Esophagus muscularis mucosa (tissue), 4 donors: ENCODE results near the gene DPEP2. TPM values are rescaled to one million over a fixed set of nuclear protein-coding genes. Genes with fewer than 3 reads are reported as not detected.
A peak's percentile ranks its signal among the peaks of the same experiment; 100 is the strongest.

Experiments
- DNase-seq: peaks from one replicate; pipeline ENCODE4 v3.0.0-alpha.2; 2017; ENCODE audit errors: extremely low spot score
- H3K27ac ChIP-seq, 4 donors: fragments of 200-600 bp; sonication (generic); replicated peaks in 1 of 4; 1 replicate in 3 of 4; 2 replicates in 1 of 4; pipeline ENCODE4 v1.5.1; 2016 to 2019; ENCODE audit warnings: mild to moderate bottlenecking in 1 of 4
- H3K27me3 ChIP-seq, 4 donors: fragments of 200-600 bp; sonication (generic); one replicate each; pipeline versions ENCODE4 v1.5.1 to v1.6.0; 2016 to 2019
- H3K36me3 ChIP-seq, 4 donors: fragments of 200-600 bp; sonication (generic); one replicate each; pipeline ENCODE4 v1.5.1; 2016 to 2019
- H3K4me1 ChIP-seq, 4 donors: fragments of 200-600 bp; sonication (generic); one replicate each; pipeline ENCODE4 v1.5.1; 2016 to 2019
- H3K4me3 ChIP-seq, 4 donors: fragments of 200-600 bp; sonication (generic); 1 replicate in 2 of 4; 2 replicates in 2 of 4; pipeline ENCODE4 v1.5.1; 2016 to 2019; ENCODE audit warnings: mild to moderate bottlenecking in 4 of 4, moderate library complexity in 1 of 4
- H3K9me3 ChIP-seq, 4 donors: fragments of 200-600 bp; sonication (generic); 1 replicate in 3 of 4; 2 replicates in 1 of 4; pipeline ENCODE4 v1.5.1; 2016 to 2019
- CTCF ChIP-seq, 3 experiments: fragments of 200-600 bp in 2 of 3; fragments of 450-650 bp in 1 of 3; sonication (generic) in 2 of 3; IDR thresholded peaks; one replicate each; pipeline ENCODE4 v1.5.1; 2017 to 2019; ENCODE audit warnings: antibody characterized with exemption in 3 of 3, mild to moderate bottlenecking in 2 of 3, moderate library complexity in 1 of 3
- EP300 ChIP-seq: sonication (generic); formaldehyde crosslinking; IDR thresholded peaks from one replicate; pipeline ENCODE4 v1.6.1; 2017; ENCODE audit warnings: antibody characterized with exemption
- POLR2A ChIP-seq: fragments of 450-650 bp; IDR thresholded peaks from one replicate; pipeline ENCODE4 v1.6.1; 2017; ENCODE audit warnings: antibody characterized with exemption, moderate library complexity, mild to moderate bottlenecking, low read depth
- POLR2AphosphoS5 ChIP-seq, 2 donors: sonication (generic); formaldehyde crosslinking; IDR thresholded peaks; one replicate each; pipeline ENCODE4 v1.6.1; 2017; ENCODE audit warnings: antibody characterized with exemption in 2 of 2
- WGBS: methylation state at CpG from one replicate; pipeline ENCODE4 v1.1.5; 2018; 5-methylcytosine and 5-hydroxymethylcytosine counted together
- intact Hi-C: fragments of 100-400 bp; cut with DNase I; formaldehyde crosslinking; loops from one replicate; pipeline ENCODE4 v1.15.1; 2023
- total RNA-seq, 4 donors: library from RNA; depleted of rRNA; stranded (reverse); fragments of >200 nt; gene quantifications; one replicate each; pipeline versions ENCODE4 v1.1.0 to v1.2.1, GENCODE V29; 2016

The DPEP2 gene
- total RNA-seq, 4 donors from 2014 or later = 1.4 to 5.5 (median 3.7) TPM

- TF ChIP-seq POLR2AphosphoS5 (IDR thresholded peaks at IDR 0.05) (no peak), POLR2A (no peak), CTCF (IDR thresholded peaks at IDR 0.05) (no peak), EP300 (no peak)
- intact Hi-C loops = no loop called here
- H3K27me3 ChIP-seq = no peaks in the 10 kb centered on the region
- WGBS = 91% methylated on average over 8 of the region's 16 CpGs
- no peak for DNase-seq
- peaks cover 19 to 61% (median 49%) of the 10 kb centered on the region in 4 donors for H3K4me1 ChIP-seq
- H3K4me3 ChIP-seq = no peak overlapping the region
- H3K36me3 ChIP-seq = peaks cover 90 to 100% (median 100%) of the 10 kb centered on the region in 4 donors
- no peaks in the 10 kb centered on the region for H3K9me3 ChIP-seq
- peak overlapping the region in 1 of 4 donors; percentile 18 for H3K27ac ChIP-seq
Observed at GRCh38 chr16:67950335-67950843, 48.9 kb downstream of the DPEP2 start.

- DNase-seq = no peak
- Histone ChIP-seq H3K4me3 (no peak overlapping the region), H3K36me3 (peaks cover 92 to 100% (median 100%) of the 10 kb centered on the region in 4 donors), H3K27ac (no peak overlapping the region), H3K27me3 (no peaks in the 10 kb centered on the region), H3K4me1 (peaks cover 26 to 63% (median 54%) of the 10 kb centered on the region in 4 donors), H3K9me3 (no peaks in the 10 kb centered on the region)
- intact Hi-C loops = no loop called here
- WGBS = 87% methylated on average over 11 of the region's 11 CpGs
- TF ChIP-seq EP300 (no peak), POLR2A (no peak), POLR2AphosphoS5 (IDR thresholded peaks at IDR 0.05) (no peak), CTCF (IDR thresholded peaks at IDR 0.05) (no peak)
Observed at GRCh38 chr16:67949645-67950044, 49.6 kb downstream of the DPEP2 start.

- no peaks in the 10 kb centered on the region for H3K9me3 ChIP-seq
- peak overlapping the region in 1 of 4 donors; percentile 36 for H3K27ac ChIP-seq
- WGBS = 97% methylated on average over 15 of the region's 15 CpGs
- TF ChIP-seq POLR2A = no peak
- no peaks in the 10 kb centered on the region for H3K27me3 ChIP-seq
- intact Hi-C loops = no loop called here
- DNase-seq = no peak
- H3K4me3 ChIP-seq = no peak overlapping the region
- peaks cover 84 to 100% (median 96%) of the 10 kb centered on the region in 4 donors for H3K36me3 ChIP-seq
- peaks cover 42 to 70% (median 61%) of the 10 kb centered on the region in 4 donors for H3K4me1 ChIP-seq
Observed at GRCh38 chr16:67948015-67948414, 51.3 kb downstream of the DPEP2 start.

GRCh38 chr16:67946966-67947558 is 52.2 kb downstream of the DPEP2 start:
- H3K9me3 ChIP-seq = no peaks in the 10 kb centered on the region
- WGBS = 94% methylated on average over 13 of the region's 28 CpGs
- peaks cover 86 to 100% (median 96%) of the 10 kb centered on the region in 4 donors for H3K36me3 ChIP-seq
- H3K27ac ChIP-seq = peak overlapping the region in 3 of 4 donors; percentile 13 to 39 (median 31)
- TF ChIP-seq EP300 (no peak), POLR2A (no peak), POLR2AphosphoS5 (IDR thresholded peaks at IDR 0.05) (no peak), CTCF (IDR thresholded peaks at IDR 0.05) (no peak)
- no peaks in the 10 kb centered on the region for H3K27me3 ChIP-seq
- intact Hi-C loops = no loop called here
- peaks cover 40 to 74% (median 64%) of the 10 kb centered on the region in 4 donors for H3K4me1 ChIP-seq
- no peak for DNase-seq
- H3K4me3 ChIP-seq = no peak overlapping the region

GRCh38 chr16:67946128-67946569 is 53.1 kb downstream of the DPEP2 start:
- H3K4me1 ChIP-seq = peaks cover 30 to 72% (median 55%) of the 10 kb centered on the region in 4 donors
- H3K9me3 ChIP-seq = no peaks in the 10 kb centered on the region
- peak overlapping the region in 3 of 4 donors; percentile 13 to 84 (median 81) for H3K27ac ChIP-seq
- no peaks in the 10 kb centered on the region for H3K27me3 ChIP-seq
- no peak for DNase-seq
- intact Hi-C loops = no loop called here
- H3K36me3 ChIP-seq = peaks cover 78 to 100% (median 95%) of the 10 kb centered on the region in 4 donors
- TF ChIP-seq POLR2A (no peak), CTCF (IDR thresholded peaks at IDR 0.05) (no peak), EP300 (no peak), POLR2AphosphoS5 (IDR thresholded peaks at IDR 0.05) (no peak)
- no peak overlapping the region for H3K4me3 ChIP-seq
- WGBS = 94% methylated on average over 18 of the region's 20 CpGs
